ENCODE measurements around the gene C4orf50.

C4orf50 gene

DNA sequence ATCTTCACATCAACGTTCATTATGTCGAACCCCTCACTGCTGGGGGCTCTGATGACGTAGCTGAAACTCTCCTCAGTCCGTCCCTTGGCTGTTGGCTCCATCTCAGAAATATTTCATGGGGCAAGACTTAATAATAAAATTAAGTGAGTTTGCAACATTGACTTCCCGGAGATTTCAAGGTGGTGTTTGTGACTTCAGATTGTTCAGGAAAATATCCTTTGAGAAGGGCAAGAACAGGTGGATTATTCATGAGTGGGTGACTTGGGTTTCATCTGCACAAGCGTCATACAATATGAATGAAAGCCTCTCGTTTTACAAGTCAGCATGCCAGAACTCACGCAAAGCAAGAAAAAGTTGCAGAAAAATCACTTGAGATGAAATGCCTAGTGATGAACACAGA, at the start of gene C4orf50:
Gene C4orf50 (minus strand): TSS at position 101 of the 400 bp plus-strand sequence.
- H3K4me2 ChIP-seq (ENCODE audit: low read depth, low read length, poor library complexity, severe bottlenecking): no peak within 1 kb of the TSS
- no peaks in the 10 kb centered on the region for H3K79me2 ChIP-seq (ENCODE audit: insufficient read depth, low read length)
- no peak within 1 kb of the TSS for H3K9ac ChIP-seq (ENCODE audit: low read depth, low read length, poor library complexity, severe bottlenecking)
- no peaks in the 10 kb centered on the region for H3K9me3 ChIP-seq (ENCODE audit: insufficient read depth, low read depth, low read length)
- H3K4me1 ChIP-seq (ENCODE audit: insufficient read depth, low read length, poor library complexity, severe bottlenecking): no peaks in the 10 kb centered on the region
- H3K4me3 ChIP-seq (ENCODE audit: low read length, poor library complexity, severe bottlenecking): no peak within 1 kb of the TSS
- no peak within 1 kb of the TSS for H2AFZ ChIP-seq (ENCODE audit: low read length)
- H3K36me3 ChIP-seq (ENCODE audit: insufficient read depth, low read length): no peaks in the 10 kb centered on the region
- H3K27me3 ChIP-seq (ENCODE audit: insufficient read depth, low read length, poor library complexity, severe bottlenecking): no peaks in the 10 kb centered on the region
- no peaks in the 10 kb centered on the region for H4K20me1 ChIP-seq (ENCODE audit: insufficient read depth, low read length, poor library complexity, severe bottlenecking)
- no peaks in the 10 kb centered on the region for H3F3A ChIP-seq (ENCODE audit: low read depth)
- TF ChIP-seq, protein P1, sequence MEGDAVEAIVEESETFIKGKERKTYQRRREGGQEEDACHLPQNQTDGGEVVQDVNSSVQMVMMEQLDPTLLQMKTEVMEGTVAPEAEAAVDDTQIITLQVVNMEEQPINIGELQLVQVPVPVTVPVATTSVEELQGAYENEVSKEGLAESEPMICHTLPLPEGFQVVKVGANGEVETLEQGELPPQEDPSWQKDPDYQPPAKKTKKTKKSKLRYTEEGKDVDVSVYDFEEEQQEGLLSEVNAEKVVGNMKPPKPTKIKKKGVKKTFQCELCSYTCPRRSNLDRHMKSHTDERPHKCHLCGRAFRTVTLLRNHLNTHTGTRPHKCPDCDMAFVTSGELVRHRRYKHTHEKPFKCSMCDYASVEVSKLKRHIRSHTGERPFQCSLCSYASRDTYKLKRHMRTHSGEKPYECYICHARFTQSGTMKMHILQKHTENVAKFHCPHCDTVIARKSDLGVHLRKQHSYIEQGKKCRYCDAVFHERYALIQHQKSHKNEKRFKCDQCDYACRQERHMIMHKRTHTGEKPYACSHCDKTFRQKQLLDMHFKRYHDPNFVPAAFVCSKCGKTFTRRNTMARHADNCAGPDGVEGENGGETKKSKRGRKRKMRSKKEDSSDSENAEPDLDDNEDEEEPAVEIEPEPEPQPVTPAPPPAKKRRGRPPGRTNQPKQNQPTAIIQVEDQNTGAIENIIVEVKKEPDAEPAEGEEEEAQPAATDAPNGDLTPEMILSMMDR (conservative IDR thresholded peaks at IDR 0.05; ENCODE audit: low read length): no peak
- no peak for TF ChIP-seq EZH2phosphoT487 (IDR thresholded peaks at IDR 0.05; ENCODE audit: borderline replicate concordance)
- no peaks in the 10 kb centered on the region for H3K9me2 ChIP-seq (replicated peaks; ENCODE audit: low read depth, low read length)

DNA sequence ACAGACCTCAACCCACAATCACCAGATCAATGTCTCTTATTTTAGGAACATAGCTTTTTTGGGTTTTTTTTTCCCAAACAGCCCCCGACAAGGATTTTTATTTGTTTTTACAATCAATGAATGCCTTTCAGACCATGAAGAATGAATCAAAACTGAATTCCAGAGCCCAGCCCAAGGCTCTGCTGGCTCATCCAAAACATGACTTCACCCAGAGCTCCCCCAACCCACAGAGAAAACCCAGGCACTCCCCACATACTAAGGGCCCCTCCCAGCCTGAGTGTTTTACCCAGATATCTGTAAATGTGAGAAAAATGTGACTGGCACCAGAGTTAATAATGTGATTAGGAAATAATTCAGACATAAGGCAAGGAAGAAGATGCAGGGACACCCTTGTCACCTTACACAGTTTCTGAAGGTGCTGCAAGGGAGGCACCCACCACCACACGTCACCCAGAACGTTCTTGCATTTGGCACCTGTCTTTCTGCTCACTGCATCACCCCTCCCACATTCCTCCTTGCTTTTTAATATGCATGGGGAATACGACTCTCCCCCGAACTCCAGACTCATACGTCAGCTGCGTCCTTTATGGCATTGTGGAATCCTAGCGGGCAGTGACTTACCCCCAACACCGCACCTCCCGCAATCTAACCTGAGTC, 47.8 kb upstream of the C4orf50 start:
- Histone ChIP-seq H3K4me1 (ENCODE audit: insufficient read depth, low read length, poor library complexity, severe bottlenecking) (no peaks in the 10 kb centered on the region), H3K9ac (ENCODE audit: low read depth, low read length, poor library complexity, severe bottlenecking) (no peak overlapping the region), H3K9me2 (replicated peaks; ENCODE audit: low read depth, low read length) (no peaks in the 10 kb centered on the region), H3K4me3 (ENCODE audit: low read length, poor library complexity, severe bottlenecking) (no peak overlapping the region), H3K36me3 (ENCODE audit: insufficient read depth, low read length) (no peaks in the 10 kb centered on the region), H4K20me1 (ENCODE audit: insufficient read depth, low read length, poor library complexity, severe bottlenecking) (no peaks in the 10 kb centered on the region), H3K79me2 (ENCODE audit: insufficient read depth, low read length) (no peaks in the 10 kb centered on the region), H3K9me3 (ENCODE audit: insufficient read depth, low read depth, low read length) (peaks cover 3% of the 10 kb centered on the region; the same call in 1 of the 2 replicates), H3K4me2 (ENCODE audit: low read depth, low read length, poor library complexity, severe bottlenecking) (no peak overlapping the region), H2AFZ (ENCODE audit: low read length) (no peak overlapping the region), H3F3A (ENCODE audit: low read depth) (no peaks in the 10 kb centered on the region), H3K27me3 (ENCODE audit: insufficient read depth, low read length, poor library complexity, severe bottlenecking) (no peaks in the 10 kb centered on the region)
- TF ChIP-seq EZH2phosphoT487 (IDR thresholded peaks at IDR 0.05; ENCODE audit: borderline replicate concordance): no peak

DNA sequence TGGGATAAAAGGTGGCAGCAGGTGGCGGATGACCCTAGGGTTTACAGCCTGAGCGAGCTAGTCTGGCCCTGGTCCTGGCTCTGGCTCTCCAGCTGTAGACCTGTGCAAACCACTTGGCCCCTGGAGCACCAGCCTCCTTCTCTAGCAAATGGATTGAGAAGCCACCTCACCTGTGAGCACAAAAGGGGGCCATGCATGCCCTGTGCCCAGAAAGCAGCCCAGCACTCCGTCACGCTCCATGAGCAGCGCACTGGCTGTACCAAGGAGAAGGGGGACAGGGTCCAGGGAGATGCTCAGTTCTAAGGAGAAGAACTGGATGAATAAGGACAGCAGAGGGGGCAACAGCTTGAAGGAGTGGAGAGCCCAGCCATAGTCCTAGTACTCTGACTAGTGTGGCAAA, 46.9 kb upstream of the C4orf50 start:
- H3K4me1 ChIP-seq (ENCODE audit: insufficient read depth, low read length, poor library complexity, severe bottlenecking): no peaks in the 10 kb centered on the region
- H4K20me1 ChIP-seq (ENCODE audit: insufficient read depth, low read length, poor library complexity, severe bottlenecking): no peaks in the 10 kb centered on the region
- peaks cover 3% of the 10 kb centered on the region; the same call in 1 of the 2 replicates for H3K9me3 ChIP-seq (ENCODE audit: insufficient read depth, low read depth, low read length)
- H2AFZ ChIP-seq (ENCODE audit: low read length): no peak overlapping the region
- no peaks in the 10 kb centered on the region for H3K27me3 ChIP-seq (ENCODE audit: insufficient read depth, low read length, poor library complexity, severe bottlenecking)
- H3K4me2 ChIP-seq (ENCODE audit: low read depth, low read length, poor library complexity, severe bottlenecking): no peak overlapping the region
- TF ChIP-seq, protein P1 (conservative IDR thresholded peaks at IDR 0.05; ENCODE audit: low read length): no peak
- no peak for TF ChIP-seq EZH2phosphoT487 (IDR thresholded peaks at IDR 0.05; ENCODE audit: borderline replicate concordance)
- no peak overlapping the region for H3K9ac ChIP-seq (ENCODE audit: low read depth, low read length, poor library complexity, severe bottlenecking)
- no peaks in the 10 kb centered on the region for H3K79me2 ChIP-seq (ENCODE audit: insufficient read depth, low read length)
- H3F3A ChIP-seq (ENCODE audit: low read depth): no peaks in the 10 kb centered on the region
- H3K9me2 ChIP-seq (replicated peaks; ENCODE audit: low read depth, low read length): no peaks in the 10 kb centered on the region
- H3K4me3 ChIP-seq (ENCODE audit: low read length, poor library complexity, severe bottlenecking): no peak overlapping the region
- H3K36me3 ChIP-seq (ENCODE audit: insufficient read depth, low read length): no peaks in the 10 kb centered on the region

DNA sequence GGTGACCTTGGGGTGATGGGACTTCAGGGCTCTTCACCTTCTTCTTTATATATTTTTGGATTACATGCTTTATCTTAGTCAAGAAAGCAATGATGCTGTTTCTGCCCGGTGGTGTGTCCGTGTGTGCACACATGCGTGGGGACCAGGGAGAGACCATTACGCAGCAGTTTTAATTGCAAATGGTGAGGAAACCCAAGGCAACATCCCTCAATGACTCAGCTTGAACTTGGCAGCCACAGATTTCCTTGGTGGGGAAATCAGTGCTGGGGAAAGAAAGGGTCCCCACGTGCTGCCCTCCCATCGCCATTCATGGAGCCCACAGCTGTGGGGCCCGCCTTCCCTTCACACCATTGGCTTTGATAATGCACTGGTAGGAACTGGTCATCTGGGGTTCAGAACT, 46.2 kb upstream of the C4orf50 start:
- no peaks in the 10 kb centered on the region for H3K9me2 ChIP-seq (replicated peaks; ENCODE audit: low read depth, low read length)
- no peak overlapping the region for H3K4me3 ChIP-seq (ENCODE audit: low read length, poor library complexity, severe bottlenecking)
- no peaks in the 10 kb centered on the region for H3K4me1 ChIP-seq (ENCODE audit: insufficient read depth, low read length, poor library complexity, severe bottlenecking)
- H3F3A ChIP-seq (ENCODE audit: low read depth): no peaks in the 10 kb centered on the region
- TF ChIP-seq, protein P1 (conservative IDR thresholded peaks at IDR 0.05; ENCODE audit: low read length): no peak
- no peak for TF ChIP-seq EZH2phosphoT487 (IDR thresholded peaks at IDR 0.05; ENCODE audit: borderline replicate concordance)
- H2AFZ ChIP-seq (ENCODE audit: low read length): no peak overlapping the region
- H3K9ac ChIP-seq (ENCODE audit: low read depth, low read length, poor library complexity, severe bottlenecking): no peak overlapping the region
- H3K27me3 ChIP-seq (ENCODE audit: insufficient read depth, low read length, poor library complexity, severe bottlenecking): no peaks in the 10 kb centered on the region
- no peak overlapping the region for H3K4me2 ChIP-seq (ENCODE audit: low read depth, low read length, poor library complexity, severe bottlenecking)
- no peaks in the 10 kb centered on the region for H4K20me1 ChIP-seq (ENCODE audit: insufficient read depth, low read length, poor library complexity, severe bottlenecking)
- H3K36me3 ChIP-seq (ENCODE audit: insufficient read depth, low read length): no peaks in the 10 kb centered on the region
- peaks cover 5% of the 10 kb centered on the region; the same call in 1 of the 2 replicates for H3K9me3 ChIP-seq (ENCODE audit: insufficient read depth, low read depth, low read length)
- H3K79me2 ChIP-seq (ENCODE audit: insufficient read depth, low read length): no peaks in the 10 kb centered on the region

Data from Loucy (cell line).